Measurements from ENCODE around the gene KIAA2012. TPM values are rescaled to one million over a fixed set of nuclear protein-coding genes. Genes with fewer than 3 reads are reported as not detected.
A peak's percentile ranks its signal among the peaks of the same experiment; 100 is the strongest.

The KIAA2012 gene
- total and polyA plus RNA-seq, 7 experiments from 2014 or later, result not detected

- H3K36me3 Mint-ChIP-seq, result no peaks in the 10 kb centered on the region
- no peak overlapping the region for H3K27ac ChIP-seq (ENCODE audit: low read depth, low read length)
- ChIA-PET POLR2A (no interaction called here), CTCF (no interaction called here)
- H3K9me3 ChIP-seq (ENCODE audit: control insufficient read depth in 2 of 3, low read length in 3 of 3), result no peaks in the 10 kb centered on the region
- intact Hi-C loops (cut with micrococcal nuclease), result no loop called here
- no peak overlapping the region for H3K4me3 Mint-ChIP-seq
- no peak overlapping the region for H3K27ac Mint-ChIP-seq
- H3K9me3 Mint-ChIP-seq, result peaks cover 0 to 5% (median 0%) of the 10 kb centered on the region in 11 donors
- peaks cover 20 to 39% (median 23%) of the 10 kb centered on the region in 5 donors for H3K27me3 Mint-ChIP-seq
- no peak overlapping the region for H3K4me3 ChIP-seq (ENCODE audit: low read length)
- ATAC-seq, result peak; percentile 57
- no peaks in the 10 kb centered on the region for H3K4me1 ChIP-seq (ENCODE audit: control insufficient read depth in 2 of 2, insufficient read depth in 2 of 2, low read length in 2 of 2)
- DNase-seq, result no peak
- H3K27me3 ChIP-seq (ENCODE audit: control insufficient read depth in 2 of 2, insufficient read depth in 2 of 2, low read length in 2 of 2), result no peaks in the 10 kb centered on the region
- no peaks in the 10 kb centered on the region for H3K4me1 Mint-ChIP-seq
- no peaks in the 10 kb centered on the region for H3K36me3 ChIP-seq (ENCODE audit: control insufficient read depth in 2 of 3, insufficient read depth in 3 of 3, low read length in 3 of 3)
Measured at GRCh38 chr2:202113571-202114142, 40.6 kb downstream of the KIAA2012 start.

- Mint-ChIP-seq H3K9me3 (peaks cover 0 to 5% (median 0%) of the 10 kb centered on the region in 11 donors), H3K27me3 (peaks cover 20 to 39% (median 23%) of the 10 kb centered on the region in 5 donors), H3K36me3 (no peaks in the 10 kb centered on the region), H3K27ac (no peak overlapping the region), H3K4me1 (no peaks in the 10 kb centered on the region), H3K4me3 (no peak overlapping the region)
- H3K9me3 ChIP-seq (ENCODE audit: control insufficient read depth in 2 of 3, low read length in 3 of 3), result no peaks in the 10 kb centered on the region
- intact Hi-C loops (cut with micrococcal nuclease), result no loop called here
- no peak overlapping the region for H3K4me3 ChIP-seq (ENCODE audit: low read length)
- H3K27ac ChIP-seq (ENCODE audit: low read depth, low read length), result no peak overlapping the region
- ChIA-PET POLR2A (no interaction called here), CTCF (no interaction called here)
- DNase-seq (no peak), ATAC-seq (no peak)
- H3K36me3 ChIP-seq (ENCODE audit: control insufficient read depth in 2 of 3, insufficient read depth in 3 of 3, low read length in 3 of 3), result no peaks in the 10 kb centered on the region
- H3K27me3 ChIP-seq (ENCODE audit: control insufficient read depth in 2 of 2, insufficient read depth in 2 of 2, low read length in 2 of 2), result no peaks in the 10 kb centered on the region
- H3K4me1 ChIP-seq (ENCODE audit: control insufficient read depth in 2 of 2, insufficient read depth in 2 of 2, low read length in 2 of 2), result no peaks in the 10 kb centered on the region
Measured at GRCh38 chr2:202114291-202114690, 41.2 kb downstream of the KIAA2012 start.

GRCh38 chr2:202114795-202115194 lies 41.7 kb downstream of the KIAA2012 start:
- Mint-ChIP-seq H3K27me3 (peaks cover 15 to 39% (median 23%) of the 10 kb centered on the region in 5 donors), H3K36me3 (no peaks in the 10 kb centered on the region), H3K27ac (no peak overlapping the region), H3K4me3 (no peak overlapping the region), H3K9me3 (peaks cover 0 to 5% (median 0%) of the 10 kb centered on the region in 11 donors), H3K4me1 (no peaks in the 10 kb centered on the region)
- ChIA-PET POLR2A (no interaction called here), CTCF (no interaction called here)
- intact Hi-C loops (cut with micrococcal nuclease), result no loop called here
- DNase-seq, result no peak
- no peaks in the 10 kb centered on the region for H3K4me1 ChIP-seq (ENCODE audit: control insufficient read depth in 2 of 2, insufficient read depth in 2 of 2, low read length in 2 of 2)
- ATAC-seq, result peak; percentile 44
- no peak overlapping the region for H3K27ac ChIP-seq (ENCODE audit: low read depth, low read length)
- no peaks in the 10 kb centered on the region for H3K36me3 ChIP-seq (ENCODE audit: control insufficient read depth in 2 of 3, insufficient read depth in 3 of 3, low read length in 3 of 3)
- no peaks in the 10 kb centered on the region for H3K9me3 ChIP-seq (ENCODE audit: control insufficient read depth in 2 of 3, low read length in 3 of 3)
- no peaks in the 10 kb centered on the region for H3K27me3 ChIP-seq (ENCODE audit: control insufficient read depth in 2 of 2, insufficient read depth in 2 of 2, low read length in 2 of 2)
- H3K4me3 ChIP-seq (ENCODE audit: low read length), result no peak overlapping the region

GRCh38 chr2:202115479-202115971 lies 42.5 kb downstream of the KIAA2012 start:
- intact Hi-C loops (cut with micrococcal nuclease), result no loop called here

GRCh38 chr2:202116691-202117090 lies 43.6 kb downstream of the KIAA2012 start:
- H3K36me3 ChIP-seq (ENCODE audit: control insufficient read depth in 2 of 3, insufficient read depth in 3 of 3, low read length in 3 of 3), result no peaks in the 10 kb centered on the region
- ChIA-PET POLR2A (no interaction called here), CTCF (no interaction called here)

More at GRCh38 chr2:202115479-202115971, 42.5 kb downstream of the KIAA2012 start:
- Mint-ChIP-seq H3K4me1 (no peaks in the 10 kb centered on the region), H3K9me3 (peaks cover 0 to 7% (median 4%) of the 10 kb centered on the region in 11 donors), H3K27ac (no peak overlapping the region), H3K27me3 (peaks cover 13 to 39% (median 22%) of the 10 kb centered on the region in 5 donors), H3K36me3 (no peaks in the 10 kb centered on the region), H3K4me3 (no peak overlapping the region)
- Histone ChIP-seq H3K9me3 (ENCODE audit: control insufficient read depth in 2 of 3, low read length in 3 of 3) (no peaks in the 10 kb centered on the region), H3K4me1 (ENCODE audit: control insufficient read depth in 2 of 2, insufficient read depth in 2 of 2, low read length in 2 of 2) (no peaks in the 10 kb centered on the region), H3K27me3 (ENCODE audit: control insufficient read depth in 2 of 2, insufficient read depth in 2 of 2, low read length in 2 of 2) (no peaks in the 10 kb centered on the region), H3K36me3 (ENCODE audit: control insufficient read depth in 2 of 3, insufficient read depth in 3 of 3, low read length in 3 of 3) (no peaks in the 10 kb centered on the region), H3K4me3 (ENCODE audit: low read length) (no peak overlapping the region), H3K27ac (ENCODE audit: low read depth, low read length) (no peak overlapping the region)
- ATAC-seq, result no peak
- CTCF ChIA-PET, result no interaction called here
- POLR2A ChIA-PET, result no interaction called here
- no peak for DNase-seq

GRCh38 chr2:202118168-202118567 lies 45.1 kb downstream of the KIAA2012 start:
- ChIA-PET CTCF (no interaction called here), POLR2A (no interaction called here)
- Mint-ChIP-seq H3K4me3 (no peak overlapping the region), H3K27me3 (peaks cover 7 to 25% (median 14%) of the 10 kb centered on the region in 5 donors), H3K9me3 (peaks cover 0 to 14% (median 6%) of the 10 kb centered on the region in 11 donors), H3K36me3 (peaks cover 0 to 5% (median 0%) of the 10 kb centered on the region in 5 donors), H3K4me1 (peaks cover 0 to 5% (median 0%) of the 10 kb centered on the region in 7 donors), H3K27ac (no peak overlapping the region)
- DNase-seq (no peak), ATAC-seq (no peak)
- no peak overlapping the region for H3K27ac ChIP-seq (ENCODE audit: low read depth, low read length)
- no peaks in the 10 kb centered on the region for H3K4me1 ChIP-seq (ENCODE audit: control insufficient read depth in 2 of 2, insufficient read depth in 2 of 2, low read length in 2 of 2)
- H3K4me3 ChIP-seq (ENCODE audit: low read length), result no peak overlapping the region
- no peaks in the 10 kb centered on the region for H3K27me3 ChIP-seq (ENCODE audit: control insufficient read depth in 2 of 2, insufficient read depth in 2 of 2, low read length in 2 of 2)
- intact Hi-C loops (cut with micrococcal nuclease), result no loop called here
- H3K9me3 ChIP-seq (ENCODE audit: control insufficient read depth in 2 of 3, low read length in 3 of 3), result no peaks in the 10 kb centered on the region
- H3K36me3 ChIP-seq (ENCODE audit: control insufficient read depth in 2 of 3, insufficient read depth in 3 of 3, low read length in 3 of 3), result no peaks in the 10 kb centered on the region

More at GRCh38 chr2:202116691-202117090, 43.6 kb downstream of the KIAA2012 start:
- no peaks in the 10 kb centered on the region for H3K27me3 ChIP-seq (ENCODE audit: control insufficient read depth in 2 of 2, insufficient read depth in 2 of 2, low read length in 2 of 2)
- ATAC-seq (no peak), DNase-seq (no peak)
- Mint-ChIP-seq H3K4me3 (no peak overlapping the region), H3K9me3 (peaks cover 0 to 14% (median 6%) of the 10 kb centered on the region in 11 donors), H3K4me1 (peaks cover 0 to 1% (median 0%) of the 10 kb centered on the region in 7 donors), H3K27me3 (peaks cover 13 to 37% (median 19%) of the 10 kb centered on the region in 5 donors), H3K36me3 (peaks cover 0 to 5% (median 0%) of the 10 kb centered on the region in 5 donors), H3K27ac (no peak overlapping the region)
- no peak overlapping the region for H3K4me3 ChIP-seq (ENCODE audit: low read length)
- intact Hi-C loops (cut with micrococcal nuclease), result no loop called here
- no peaks in the 10 kb centered on the region for H3K9me3 ChIP-seq (ENCODE audit: control insufficient read depth in 2 of 3, low read length in 3 of 3)
- no peak overlapping the region for H3K27ac ChIP-seq (ENCODE audit: low read depth, low read length)
- no peaks in the 10 kb centered on the region for H3K4me1 ChIP-seq (ENCODE audit: control insufficient read depth in 2 of 2, insufficient read depth in 2 of 2, low read length in 2 of 2)

GRCh38 chr2:202120828-202121227 lies 47.8 kb downstream of the KIAA2012 start:
- H3K4me1 Mint-ChIP-seq, result peaks cover 0 to 6% (median 0%) of the 10 kb centered on the region in 7 donors
- intact Hi-C loops (cut with micrococcal nuclease), result no loop called here
- no peak overlapping the region for H3K27ac Mint-ChIP-seq
- Histone ChIP-seq H3K27me3 (ENCODE audit: control insufficient read depth in 2 of 2, insufficient read depth in 2 of 2, low read length in 2 of 2) (no peaks in the 10 kb centered on the region), H3K9me3 (ENCODE audit: control insufficient read depth in 2 of 3, low read length in 3 of 3) (no peaks in the 10 kb centered on the region), H3K4me1 (ENCODE audit: control insufficient read depth in 2 of 2, insufficient read depth in 2 of 2, low read length in 2 of 2) (no peaks in the 10 kb centered on the region), H3K36me3 (ENCODE audit: control insufficient read depth in 2 of 3, insufficient read depth in 3 of 3, low read length in 3 of 3) (no peaks in the 10 kb centered on the region), H3K27ac (ENCODE audit: low read depth, low read length) (no peak overlapping the region), H3K4me3 (ENCODE audit: low read length) (no peak overlapping the region)
- ChIA-PET POLR2A (no interaction called here), CTCF (no interaction called here)
- H3K4me3 Mint-ChIP-seq, result no peak overlapping the region
- ATAC-seq (no peak), DNase-seq (no peak)
- peaks cover 7 to 26% (median 8%) of the 10 kb centered on the region in 5 donors for H3K27me3 Mint-ChIP-seq
- H3K36me3 Mint-ChIP-seq, result peaks cover 0 to 5% (median 0%) of the 10 kb centered on the region in 5 donors
- peaks cover 0 to 14% (median 6%) of the 10 kb centered on the region in 11 donors for H3K9me3 Mint-ChIP-seq

All from naive thymus-derived CD4-positive, alpha-beta T cell (primary cell).